Endothelial cell of umbilical vein (primary cell): ENCODE measurements around the gene AOC1. TPM values are rescaled to one million over a fixed set of nuclear protein-coding genes. Genes with fewer than 3 reads are reported as not detected.

Experiments used
- BruUV-seq: library from RNA; stranded (reverse); fragments of 400-500 nt; replicated peaks from 2 replicates; lab custom pipeline; 2021; lab: Mats Ljungman, UMichigan
- CTCF ChIA-PET: fragments of 300-600, 350-600 bp; sonication (Branson Sonifier 250); formaldehyde crosslinking; loops from one replicate; lab custom pipeline; 2021; ENCODE audit warnings: antibody characterized with exemption, inconsistent platforms; lab: Charles Lee
- POLR2A ChIA-PET: fragments of 300-600, 350-600 bp; sonication (Branson Sonifier 250); formaldehyde crosslinking; loops from one replicate; lab custom pipeline; 2021; ENCODE audit warnings: antibody characterized with exemption, inconsistent platforms; lab: Charles Lee
- DNase-seq: peaks from one replicate; pipeline ENCODE4 v3.0.0-alpha.2; 2011; ENCODE audit warnings: low read depth, low spot score
- FAIRE-seq: peaks from 2 replicates; lab custom pipeline; 2011; peaks lifted over from hg19 to GRCh38; lab: Jason Lieb, UNC
- H2AFZ ChIP-seq: 2 replicates; pipeline ENCODE4 v1.6.0; 2012; ENCODE audit warnings: low read depth, low read length, control low read depth, inconsistent platforms
- H3K27ac ChIP-seq: 2 replicates; pipeline ENCODE4 v1.5.1; 2011; ENCODE audit warnings: low read depth, mild to moderate bottlenecking, control low read depth, low read length, moderate library complexity; ENCODE audit not compliant: insufficient read depth
- H3K27me3 ChIP-seq, 2 experiments: 2 replicates each; pipeline versions ENCODE4 v1.6.0 to v1.6.1; 2011; ENCODE audit warnings: low read length in 2 of 2, mixed read lengths in 1 of 2; ENCODE audit not compliant: control insufficient read depth in 2 of 2, insufficient read depth in 2 of 2
- H3K36me3 ChIP-seq, 2 experiments: 2 replicates in 1 of 2; 3 replicates in 1 of 2; pipeline ENCODE4 v1.5.1; 2011; ENCODE audit warnings: low read length in 2 of 2, mild to moderate bottlenecking in 1 of 2, moderate library complexity in 1 of 2; ENCODE audit not compliant: control insufficient read depth in 2 of 2, insufficient read depth in 2 of 2; ENCODE audit errors: extremely low read depth in 1 of 2
- H3K4me1 ChIP-seq: 3 replicates; pipeline ENCODE4 v1.5.1; 2011; ENCODE audit warnings: mild to moderate bottlenecking, low read length; ENCODE audit not compliant: control insufficient read depth, insufficient read depth; ENCODE audit errors: extremely low read depth
- H3K4me2 ChIP-seq: 2 replicates; pipeline ENCODE4 v1.6.1; 2011; ENCODE audit warnings: low read length, control low read depth, mixed read lengths; ENCODE audit not compliant: insufficient read depth
- H3K4me3 ChIP-seq, 3 experiments: fragments of 200-600 bp in 1 of 3; sonication (generic), shearing (Covaris generic) in 1 of 3; replicated peaks in 1 of 3; 2 replicates each; pipeline ENCODE4 v1.5.1; 2011 to 2016; ENCODE audit warnings: control low read depth in 3 of 3, low read length in 3 of 3, mild to moderate bottlenecking in 2 of 3, inconsistent platforms in 1 of 3, low read depth in 1 of 3, moderate library complexity in 1 of 3; ENCODE audit not compliant: insufficient read depth in 1 of 3
- H3K79me2 ChIP-seq: 2 replicates; pipeline ENCODE4 v1.6.0; 2012; ENCODE audit warnings: low read length, inconsistent platforms; ENCODE audit not compliant: control insufficient read depth, insufficient read depth
- H3K9ac ChIP-seq: replicated peaks from 2 replicates; pipeline ENCODE3; 2011; ENCODE audit warnings: low read length, control low read depth; ENCODE audit not compliant: insufficient read depth; ENCODE audit errors: extremely low read depth
- H3K9me1 ChIP-seq: replicated peaks from 3 replicates; pipeline ENCODE4 v1.6.0; 2011; ENCODE audit warnings: mild to moderate bottlenecking, low read length; ENCODE audit not compliant: control insufficient read depth, insufficient read depth; ENCODE audit errors: extremely low read depth
- H3K9me3 ChIP-seq: replicated peaks from 2 replicates; pipeline ENCODE4 v1.5.1; 2012; ENCODE audit warnings: low read length, inconsistent platforms; ENCODE audit not compliant: control insufficient read depth, insufficient read depth
- H4K20me1 ChIP-seq: replicated peaks from 2 replicates; pipeline ENCODE3; 2011; ENCODE audit warnings: mild to moderate bottlenecking, low read length; ENCODE audit not compliant: control insufficient read depth, insufficient read depth; ENCODE audit errors: extremely low read depth
- EZH2 ChIP-seq: IDR thresholded peaks from 2 replicates; pipeline ENCODE4 v1.6.1; 2012; ENCODE audit warnings: borderline replicate concordance, low read depth, mild to moderate bottlenecking, moderate library complexity, low read length, inconsistent platforms; ENCODE audit not compliant: severe bottlenecking
- FOS ChIP-seq: IDR thresholded peaks from 2 replicates; pipeline ENCODE4 v1.6.1; 2011; ENCODE audit warnings: mild to moderate bottlenecking, low read length, moderate library complexity, borderline replicate concordance; ENCODE audit not compliant: insufficient read depth
- GATA2 ChIP-seq: IDR thresholded peaks from 2 replicates; pipeline ENCODE4 v1.7.0; 2011; ENCODE audit warnings: low read depth, mild to moderate bottlenecking, moderate library complexity, mixed read lengths, low read length; ENCODE audit not compliant: insufficient read length, insufficient read depth
- JUN ChIP-seq: IDR thresholded peaks from 2 replicates; pipeline ENCODE4 v1.6.1; 2011; ENCODE audit warnings: borderline replicate concordance, low read depth; ENCODE audit not compliant: insufficient read length, insufficient read depth
- MYC ChIP-seq: IDR thresholded peaks from one replicate; pipeline ENCODE4 v1.6.1; 2011; ENCODE audit warnings: mild to moderate bottlenecking, low read depth, low read length
- POLR2A ChIP-seq: IDR thresholded peaks from 2 replicates; pipeline ENCODE4 v1.6.1; 2012; ENCODE audit warnings: low read depth, mild to moderate bottlenecking, control low read depth, low read length
- POLR2AphosphoS5 ChIP-seq: IDR thresholded peaks from 2 replicates; pipeline ENCODE4 v1.6.1; 2012; ENCODE audit warnings: low read depth, mild to moderate bottlenecking, control low read depth, low read length, moderate library complexity; ENCODE audit not compliant: insufficient read depth
- dilution Hi-C: fragments of 300-500 bp; cut with MboI; formaldehyde crosslinking; loops from one replicate; pipeline ENCODE4 v1.15.0; 2019; ENCODE audit warnings: low sequenced_read_pairs; ENCODE audit not compliant: extremely low pct_ligation_motif_present
- intact Hi-C: fragments of 100-400 bp; cut with micrococcal nuclease; formaldehyde crosslinking; loops from one replicate; pipeline ENCODE4 v1.10.0; 2022
- polyA plus RNA-seq, 4 experiments: library from polyadenylated mRNA; depleted of rRNA in 3 of 4; stranded (reverse) in 3 of 4; unstranded in 1 of 4; fragments of >200 nt; gene quantifications; 2 replicates each; pipeline versions ENCODE4 v1.2.1 to v1.2.3, GENCODE V29; 2011 to 2012; ENCODE audit warnings: missing spikeins in 1 of 4
- total RNA-seq: library from RNA; stranded (reverse); gene quantifications from 2 replicates; pipeline ENCODE4 v1.2.3, GENCODE V29; 2021
- TF ChIP-seq, protein P1 (sequence below): IDR thresholded peaks from 2 replicates; pipeline ENCODE4 v1.6.1; 2011; ENCODE audit not compliant: insufficient read depth, insufficient read length
- TF ChIP-seq, protein P2 (sequence below), 2 donors: IDR thresholded peaks; 1 replicate in 1 of 2; 2 replicates in 1 of 2; pipeline ENCODE4 v1.5.1; 2011; ENCODE audit warnings: low read length in 2 of 2, mild to moderate bottlenecking in 2 of 2, moderate library complexity in 2 of 2, control low read depth in 1 of 2, inconsistent platforms in 1 of 2, low read depth in 1 of 2; ENCODE audit not compliant: insufficient read depth in 1 of 2; ENCODE audit errors: extremely low read depth in 1 of 2

The AOC1 gene
- total and polyA plus RNA-seq, 2 donors (not counting 3 experiments of a cell fraction or from before 2014, with no cell fraction given) = not detected

DNA sequence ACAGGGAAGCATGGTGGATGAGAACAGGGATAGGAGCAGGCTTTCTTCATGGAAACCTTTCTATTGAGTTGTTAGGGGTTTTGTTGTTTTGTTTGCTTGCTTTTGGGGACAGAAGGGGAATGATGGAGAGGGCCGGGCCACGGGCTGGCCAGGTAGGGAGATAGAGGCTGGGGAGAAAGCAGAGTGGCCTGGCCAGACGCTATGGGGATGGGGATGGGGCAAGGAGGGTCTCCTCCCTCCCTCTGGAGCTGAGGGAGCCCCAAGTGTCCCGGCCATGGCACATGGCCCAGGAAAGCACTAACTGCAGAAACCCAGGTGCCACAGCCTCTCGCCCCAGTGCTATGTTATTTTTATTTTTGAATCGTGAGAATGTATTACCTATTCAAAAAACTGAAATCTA lies 10.0 kb downstream of the AOC1 start:
- CTCF ChIA-PET = interaction anchor here (0.9 to 3.1 kb wide), 2 partner anchors 14 to 17 kb away, joined by 3 to 10 read pairs; no protein-coding TSS in a partner anchor
- Histone ChIP-seq H3K9ac (no peak overlapping the region), H3K79me2 (no peaks in the 10 kb centered on the region), H3K9me1 (no peaks in the 10 kb centered on the region), H2AFZ (no peak overlapping the region), H3K4me2 (no peak overlapping the region), H3K4me1 (no peaks in the 10 kb centered on the region), H3K27ac (no peak overlapping the region), H3K27me3 (no peaks in the 10 kb centered on the region), H3K9me3 (no peaks in the 10 kb centered on the region), H3K36me3 (no peaks in the 10 kb centered on the region), H3K4me3 (no peak overlapping the region), H4K20me1 (no peaks in the 10 kb centered on the region)
- FAIRE-seq (no peak), DNase-seq (no peak)
- dilution Hi-C loops = no loop called here
- BruUV-seq = no TSS peak
- intact Hi-C loops = no loop called here
- POLR2A ChIA-PET = no interaction called here
- TF ChIP-seq POLR2A (no peak), MYC (no peak), GATA2 (no peak), JUN (no peak), FOS (no peak), POLR2AphosphoS5 (no peak), EZH2 (no peak)
- TF ChIP-seq, protein P1, sequence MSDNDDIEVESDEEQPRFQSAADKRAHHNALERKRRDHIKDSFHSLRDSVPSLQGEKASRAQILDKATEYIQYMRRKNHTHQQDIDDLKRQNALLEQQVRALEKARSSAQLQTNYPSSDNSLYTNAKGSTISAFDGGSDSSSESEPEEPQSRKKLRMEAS = no peak
- TF ChIP-seq, protein P2, sequence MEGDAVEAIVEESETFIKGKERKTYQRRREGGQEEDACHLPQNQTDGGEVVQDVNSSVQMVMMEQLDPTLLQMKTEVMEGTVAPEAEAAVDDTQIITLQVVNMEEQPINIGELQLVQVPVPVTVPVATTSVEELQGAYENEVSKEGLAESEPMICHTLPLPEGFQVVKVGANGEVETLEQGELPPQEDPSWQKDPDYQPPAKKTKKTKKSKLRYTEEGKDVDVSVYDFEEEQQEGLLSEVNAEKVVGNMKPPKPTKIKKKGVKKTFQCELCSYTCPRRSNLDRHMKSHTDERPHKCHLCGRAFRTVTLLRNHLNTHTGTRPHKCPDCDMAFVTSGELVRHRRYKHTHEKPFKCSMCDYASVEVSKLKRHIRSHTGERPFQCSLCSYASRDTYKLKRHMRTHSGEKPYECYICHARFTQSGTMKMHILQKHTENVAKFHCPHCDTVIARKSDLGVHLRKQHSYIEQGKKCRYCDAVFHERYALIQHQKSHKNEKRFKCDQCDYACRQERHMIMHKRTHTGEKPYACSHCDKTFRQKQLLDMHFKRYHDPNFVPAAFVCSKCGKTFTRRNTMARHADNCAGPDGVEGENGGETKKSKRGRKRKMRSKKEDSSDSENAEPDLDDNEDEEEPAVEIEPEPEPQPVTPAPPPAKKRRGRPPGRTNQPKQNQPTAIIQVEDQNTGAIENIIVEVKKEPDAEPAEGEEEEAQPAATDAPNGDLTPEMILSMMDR (IDR thresholded peaks at IDR 0.05; ENCODE audit: extremely low read depth in 1 of 2, insufficient read depth in 1 of 2, low read depth in 1 of 2, low read length in 2 of 2) = no peak
